GM13976 (cell line): ENCODE measurements around the gene AUTS2.
A peak's percentile ranks its signal among the peaks of the same experiment; 100 is the strongest.

Source experiments
- DNase-seq: peaks from one replicate; pipeline ENCODE4 v3.0.0; 2012; ENCODE audit warnings: low spot score
- CTCF ChIP-seq: IDR thresholded peaks from 2 replicates; pipeline ENCODE4 v1.5.1; 2012; ENCODE audit warnings: borderline replicate concordance, mild to moderate bottlenecking; ENCODE audit not compliant: insufficient read depth; ENCODE audit errors: extremely low read depth, missing control alignments, control extremely low read depth
- in situ Hi-C: fragments of 300-500 bp; cut with MboI; formaldehyde crosslinking; loops from one replicate; pipeline ENCODE4 v1.12.0; 2022; ENCODE audit warnings: low sequenced_read_pairs, mixed read lengths, inconsistent platforms; ENCODE audit not compliant: unreplicated experiment

AUTS2 gene

DNA sequence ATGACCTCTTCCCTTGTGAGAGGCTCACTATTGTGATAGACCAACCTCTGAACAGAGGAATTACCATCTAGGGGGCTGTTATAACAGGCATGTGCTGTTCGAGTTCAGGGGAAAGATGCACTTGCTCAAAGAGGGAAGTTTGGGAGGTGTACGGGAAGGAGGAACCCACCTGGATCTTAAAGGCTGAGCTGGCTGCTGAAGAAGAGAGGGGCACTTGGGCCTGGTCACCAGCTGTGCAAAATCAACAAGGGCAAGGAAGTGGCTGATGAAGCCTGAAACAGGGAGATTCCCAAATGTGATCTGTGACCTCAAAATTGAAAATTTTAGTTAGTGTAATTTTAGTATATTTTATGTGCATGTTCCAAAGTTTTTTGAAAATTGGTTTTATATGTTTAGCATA is 407.2 kb downstream of the AUTS2 start:
- no peak for TF ChIP-seq CTCF
- in situ Hi-C loops: no loop called here
- DNase-seq: no peak

GRCh38 chr7:70005891-70006260 is 407.6 kb downstream of the AUTS2 start:
- no peak for TF ChIP-seq CTCF
- no peak for DNase-seq
- in situ Hi-C loops: no loop called here

GRCh38 chr7:70006261-70006920 is 408.1 kb downstream of the AUTS2 start:
- peak; percentile 22 for DNase-seq
- no peak for TF ChIP-seq CTCF

DNA sequence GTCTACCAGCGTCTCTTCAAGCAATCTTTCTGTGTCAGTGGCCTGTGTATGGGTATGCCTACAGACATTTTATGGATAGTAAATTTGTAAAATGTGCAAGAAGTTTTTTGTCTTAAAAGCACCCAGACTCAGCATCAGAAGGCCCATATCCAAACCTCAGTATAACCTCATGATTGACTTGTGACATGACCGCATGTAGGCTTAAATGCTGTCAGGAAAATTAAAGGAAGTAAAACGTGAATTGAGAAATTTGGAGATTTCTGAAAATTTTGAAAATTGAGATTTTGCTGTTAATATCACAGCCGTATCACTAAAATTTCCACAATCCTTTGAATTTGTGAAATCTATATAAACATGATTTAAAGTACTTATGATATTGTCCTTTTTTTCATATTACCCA is 410.2 kb downstream of the AUTS2 start:
- no peak for DNase-seq
- TF ChIP-seq CTCF: no peak
- in situ Hi-C loops: no loop called here

More at GRCh38 chr7:70006261-70006920, 408.1 kb downstream of the AUTS2 start:
- in situ Hi-C loops: no loop called here

- no peak for TF ChIP-seq CTCF
- in situ Hi-C loops: no loop called here
- DNase-seq: peak; percentile 7
Measured at GRCh38 chr7:70014472-70015177, 416.4 kb downstream of the AUTS2 start.

- TF ChIP-seq CTCF: no peak
- DNase-seq: no peak
- in situ Hi-C loops: no loop called here
Measured at GRCh38 chr7:70015353-70015752, 417.1 kb downstream of the AUTS2 start.
